NCI-H2196 treated with DMSO at 0.1 percent for 48 hours (cell line): ENCODE measurements around the gene TELO2.
"Not testable (repeated sequence)": the region's sequence is repeated elsewhere in the genome, so short reads cannot be mapped to it uniquely, and the experiment has no call there.

ENCODE experiments used
- DNase-seq: peaks from one replicate; lab custom pipeline; 2025; ENCODE audit not compliant: unreplicated experiment; lab: John Stamatoyannopoulos, UW

Gene TELO2

DNA sequence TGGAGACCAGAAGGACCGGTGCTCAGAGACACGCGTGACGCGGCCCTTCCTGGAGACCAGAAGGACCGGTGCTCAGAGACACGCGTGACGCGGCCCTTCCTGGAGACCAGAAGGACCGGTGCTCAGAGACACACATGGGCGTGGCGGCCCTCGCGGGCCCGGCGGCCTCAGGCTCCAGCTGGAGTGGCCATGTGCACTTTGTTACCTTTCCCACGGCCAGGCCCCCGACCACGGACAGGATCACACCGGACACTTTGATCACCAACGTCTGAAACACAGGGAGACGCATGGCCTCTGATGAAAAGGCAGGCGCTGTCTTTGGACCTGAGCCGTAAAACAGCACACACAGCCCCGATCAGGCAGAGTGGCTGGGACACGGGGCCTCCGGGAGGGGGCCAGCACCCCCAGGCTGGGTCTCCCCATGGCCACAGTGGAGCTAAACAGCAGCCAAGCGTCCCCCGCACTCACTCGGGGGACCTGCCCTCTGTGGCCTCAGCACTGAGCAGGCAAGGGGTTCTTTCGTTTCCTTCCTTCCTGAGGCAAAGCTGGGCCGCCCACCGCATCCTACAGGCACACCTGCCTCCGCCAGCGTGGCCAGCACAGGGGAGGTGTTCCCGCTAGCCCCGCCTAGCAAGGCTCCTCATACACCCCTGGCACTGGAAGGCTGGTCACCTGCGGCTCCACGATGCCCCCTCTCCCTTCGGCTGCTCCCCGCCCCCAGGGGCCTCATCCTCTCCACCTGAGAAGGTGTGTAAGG is 35.5 kb upstream of the TELO2 start:
- no peak for DNase-seq

GRCh38 chr16:1458336-1458976 is 34.7 kb upstream of the TELO2 start:
- no peak for DNase-seq

GRCh38 chr16:1458977-1459341 is 34.2 kb upstream of the TELO2 start:
- no peak for DNase-seq

DNA sequence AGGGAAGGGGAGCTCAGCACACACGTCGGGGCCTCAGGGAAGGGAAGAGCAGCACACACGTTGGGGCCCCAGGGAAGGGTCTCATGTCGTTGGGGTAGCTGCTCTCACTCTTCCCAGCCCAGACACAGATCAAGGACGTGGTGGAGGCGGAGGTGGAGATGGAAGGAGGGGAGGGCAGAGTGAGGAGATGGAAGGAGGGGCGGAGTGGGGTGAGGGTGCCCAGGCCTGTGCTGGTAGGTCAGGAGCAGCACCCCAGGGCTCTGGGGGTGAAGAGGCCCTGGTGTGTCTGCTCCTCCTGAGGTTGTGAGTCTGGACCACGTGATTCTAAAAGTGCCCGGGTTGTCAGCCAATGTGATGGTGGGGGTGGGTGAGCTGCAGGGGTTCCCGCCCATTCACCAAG is 33.2 kb upstream of the TELO2 start:
- DNase-seq: no peak

GRCh38 chr16:1460602-1461138 is 32.5 kb upstream of the TELO2 start:
- no peak for DNase-seq

DNA sequence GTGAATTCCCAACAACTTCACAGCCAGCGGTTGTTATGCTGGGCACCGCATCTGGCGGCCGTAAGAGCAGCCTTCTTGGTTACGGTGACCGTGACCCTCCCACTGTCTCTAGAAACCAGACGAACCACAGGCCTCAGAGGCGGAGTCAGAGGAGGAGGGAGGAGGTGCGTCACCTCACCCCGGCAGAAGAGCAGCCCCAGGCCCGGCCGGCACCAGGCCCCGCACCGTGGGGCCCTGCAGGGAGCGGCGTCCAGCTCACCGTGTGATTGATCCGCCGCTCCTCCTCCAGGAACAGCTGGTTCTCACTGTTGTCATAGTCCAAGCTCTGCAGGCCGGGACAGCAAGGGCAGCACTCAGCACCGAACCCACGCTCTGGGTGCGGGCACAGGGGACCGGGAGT is 32.0 kb upstream of the TELO2 start:
- no peak for DNase-seq

DNA sequence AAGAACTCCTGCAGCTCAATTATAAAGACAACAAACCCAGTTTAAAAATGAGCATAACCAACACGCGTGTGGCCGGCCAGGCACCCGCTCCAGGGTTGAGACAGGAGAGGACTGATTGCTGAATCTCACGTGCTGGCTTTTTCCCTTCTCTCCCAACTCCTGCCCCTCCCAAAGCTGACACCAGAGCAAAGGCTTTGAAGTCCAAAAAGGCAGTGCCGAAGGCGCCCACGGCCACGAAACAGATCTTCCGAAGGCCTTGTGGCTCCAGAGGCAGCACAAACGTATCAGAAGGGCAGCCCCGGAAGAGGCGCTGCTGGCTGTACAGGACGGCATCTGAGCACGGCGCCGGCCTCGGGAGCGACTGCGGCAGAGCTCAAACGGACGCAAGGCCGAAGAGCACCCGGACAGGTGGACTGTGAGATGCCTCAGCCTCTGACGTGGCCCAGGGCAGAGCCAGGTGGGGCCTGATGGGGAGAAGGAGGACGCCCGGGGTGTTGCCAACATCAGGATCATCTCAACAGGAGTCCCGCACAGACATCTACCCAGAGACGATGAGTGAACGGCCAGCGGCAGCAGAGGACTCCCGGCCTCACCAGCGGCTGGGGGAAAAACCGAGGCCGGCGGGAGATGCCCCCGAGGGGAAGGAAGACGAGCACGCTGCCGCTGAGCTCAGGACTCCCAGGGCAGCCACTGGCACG is 28.8 kb upstream of the TELO2 start:
- DNase-seq: no peak

GRCh38 chr16:1464894-1465566 is 28.1 kb upstream of the TELO2 start:
- DNase-seq: no peak

GRCh38 chr16:1465567-1465915 is 27.6 kb upstream of the TELO2 start:
- DNase-seq: no peak

DNA sequence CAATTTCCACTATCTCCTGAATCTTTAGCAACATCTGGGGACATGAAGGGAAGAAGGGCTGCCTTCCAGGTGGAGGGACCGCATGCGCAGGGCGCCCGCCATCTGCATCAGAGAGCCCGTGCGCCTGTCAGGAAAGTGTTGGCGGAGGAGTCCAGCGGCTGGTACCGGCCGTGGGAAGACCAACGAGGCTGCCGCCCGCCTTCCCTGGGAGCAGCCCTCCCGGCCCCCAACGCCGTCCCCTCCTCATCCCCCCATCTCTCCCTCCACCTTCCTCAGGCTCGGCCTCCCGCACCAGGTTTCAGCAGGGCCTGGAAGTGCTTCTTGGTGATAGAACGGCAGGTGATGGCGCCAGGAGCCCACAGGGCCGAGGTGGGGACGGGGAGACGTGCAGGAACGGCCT is 27.1 kb upstream of the TELO2 start:
- no peak for DNase-seq

- no peak for DNase-seq
These were observed 26.1 kb upstream of the TELO2 start for GRCh38 chr16:1466968-1467521.

- no peak for DNase-seq
These were observed 24.7 kb upstream of the TELO2 start for GRCh38 chr16:1468426-1468810.

- not testable (repeated sequence) for DNase-seq
These were observed 24.0 kb upstream of the TELO2 start for GRCh38 chr16:1469141-1469540.

DNA sequence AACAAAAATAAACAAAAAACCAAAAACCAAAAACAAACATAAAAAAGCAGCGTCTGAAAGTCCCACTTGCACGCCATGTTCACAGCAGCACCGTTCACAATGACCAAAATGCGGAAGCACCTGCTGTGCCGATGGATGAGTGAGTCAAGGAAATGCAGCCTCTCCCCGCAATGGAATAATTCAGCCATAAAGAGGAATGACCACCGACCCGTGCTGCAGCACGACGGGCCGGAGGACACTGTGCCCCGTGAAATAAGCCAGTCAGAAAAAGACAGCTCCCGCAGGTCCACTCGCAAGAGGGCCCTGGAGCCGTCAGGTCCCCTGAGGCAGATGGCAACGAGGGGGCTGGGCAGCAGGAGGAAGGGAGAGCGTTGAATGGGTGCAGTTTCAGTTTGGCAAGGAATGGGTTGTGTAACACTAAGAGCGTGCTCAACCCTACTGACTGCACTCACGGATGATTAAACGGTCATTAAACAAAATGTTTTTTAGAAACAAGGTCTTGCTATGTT is 23.4 kb upstream of the TELO2 start:
- no peak for DNase-seq

DNA sequence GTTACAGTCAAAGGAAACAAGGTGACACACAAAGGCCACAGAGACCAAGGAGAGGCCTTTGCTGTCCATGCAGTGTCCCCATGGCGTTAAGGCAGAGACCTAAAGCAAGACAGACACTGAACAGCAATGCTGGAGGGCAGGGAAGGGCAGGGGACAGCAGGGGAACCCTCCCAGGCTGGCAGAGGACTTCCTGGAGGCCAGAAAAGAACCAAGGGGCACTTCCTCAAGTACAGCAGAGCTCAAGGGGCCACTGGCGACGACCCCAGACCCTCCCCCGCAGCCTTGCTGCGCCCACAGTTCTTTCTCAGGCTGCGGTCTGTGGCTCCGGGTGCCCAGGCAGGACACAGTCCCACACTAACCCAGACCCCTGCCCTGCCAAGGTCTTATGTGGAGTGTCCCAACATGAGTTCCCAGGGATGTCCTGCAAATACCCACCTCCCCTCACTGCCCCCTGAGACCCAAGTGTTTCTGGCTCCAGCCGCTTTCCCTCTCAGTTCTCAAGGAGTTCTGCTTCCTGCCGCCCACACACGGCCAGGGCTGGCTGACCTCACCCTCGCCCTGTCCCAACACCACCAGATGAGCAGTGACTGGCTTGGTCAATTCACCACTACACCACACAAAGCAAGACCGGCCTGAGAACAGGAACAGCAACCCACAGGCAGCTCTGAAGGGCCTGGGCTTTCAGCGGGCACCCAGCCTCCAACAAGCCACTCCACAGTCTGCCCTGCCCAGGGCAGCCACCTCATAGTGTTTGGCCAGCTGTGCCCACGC is 22.5 kb upstream of the TELO2 start:
- no peak for DNase-seq

DNA sequence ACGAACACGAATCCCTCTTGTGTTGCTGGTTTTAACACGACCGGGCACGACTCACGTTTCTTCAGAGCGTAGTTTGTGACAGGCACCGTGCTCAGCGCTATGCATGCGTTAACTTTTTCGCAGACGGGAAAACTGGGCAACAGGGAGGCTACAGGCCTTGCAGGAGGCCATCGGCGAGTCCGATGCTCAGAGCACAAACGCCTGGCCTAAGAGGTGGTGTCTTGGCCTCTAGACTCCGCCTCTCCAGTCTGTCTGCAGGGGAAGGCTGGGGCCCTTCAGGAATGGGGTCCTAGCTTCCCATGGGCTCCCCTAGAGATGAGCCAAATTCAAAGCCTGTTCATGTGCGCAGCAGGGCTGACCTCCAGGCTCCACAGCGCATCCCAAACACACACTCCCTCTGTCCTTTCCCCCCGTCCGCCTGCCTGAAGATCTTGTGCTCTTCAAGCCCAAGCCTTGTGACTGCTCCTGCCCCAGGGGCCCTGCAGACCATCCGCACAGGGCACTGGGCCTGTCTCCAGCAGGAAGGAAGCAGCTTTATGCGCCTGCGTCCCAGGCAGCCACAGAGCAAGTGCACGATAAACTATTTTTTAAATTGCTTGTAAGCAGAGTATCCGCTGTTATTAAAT is 21.5 kb upstream of the TELO2 start:
- no peak for DNase-seq

DNA sequence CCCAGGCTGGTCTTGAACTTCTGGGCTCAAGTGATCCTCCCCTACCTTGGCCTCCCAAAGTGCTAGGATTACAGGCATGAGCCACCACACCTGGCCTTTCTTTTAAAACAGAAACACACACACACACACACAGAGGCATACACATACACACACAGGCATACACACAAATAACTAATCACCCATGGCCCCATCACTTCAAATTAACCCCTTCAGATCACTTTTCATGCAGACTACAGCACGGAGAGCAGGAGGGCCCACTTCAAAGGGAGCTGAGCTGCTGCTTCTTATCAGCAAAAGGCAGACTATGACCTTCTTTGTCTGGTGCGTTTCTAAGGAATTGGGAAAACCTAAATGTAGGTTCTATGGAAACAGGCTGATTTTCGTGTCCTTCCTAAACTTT is 20.2 kb upstream of the TELO2 start:
- no peak for DNase-seq

DNA sequence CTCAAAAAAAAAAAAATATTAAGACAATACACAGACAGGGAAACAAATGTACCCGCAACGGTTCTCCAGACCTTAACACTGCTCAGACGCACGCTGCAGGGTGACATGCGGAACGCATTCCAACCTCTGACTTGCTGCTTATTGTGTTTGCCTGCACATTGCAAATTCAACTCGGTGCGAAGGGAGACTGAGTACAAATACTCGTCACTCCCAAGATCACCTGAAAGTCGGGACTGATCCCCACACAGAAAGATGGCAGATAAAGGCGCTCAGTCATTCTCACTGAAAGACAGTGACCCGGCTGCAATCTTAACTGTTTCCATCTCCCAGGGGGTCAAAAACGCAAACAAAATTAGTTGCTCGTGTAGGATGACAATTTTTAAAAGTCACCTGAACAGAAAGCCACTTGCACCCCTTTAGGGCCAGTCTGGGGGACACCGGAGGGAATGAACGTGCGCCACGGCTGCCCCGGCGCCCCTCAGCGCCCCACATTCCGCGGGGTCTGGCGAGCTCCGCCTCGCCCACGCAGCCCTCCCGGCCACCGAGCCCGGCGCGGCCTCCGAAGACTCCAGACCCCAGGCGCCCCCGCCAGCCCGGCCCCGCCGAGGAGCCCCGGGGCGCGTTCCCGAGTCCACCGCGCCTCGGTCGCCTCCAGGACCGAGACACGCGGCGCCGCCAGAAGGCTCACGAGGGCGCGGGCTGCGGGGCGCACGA is 18.9 kb upstream of the TELO2 start:
- DNase-seq: no peak
